H9 (cell line): ENCODE measurements around the gene EPHA3. TPM values are rescaled to one million over a fixed set of nuclear protein-coding genes. Genes with fewer than 3 reads are reported as not detected.

Source experiments
- DNase-seq: peaks from one replicate; pipeline ENCODE4 v3.0.0-alpha.2; 2017
- H2AFZ ChIP-seq: one replicate; pipeline ENCODE4 v1.6.1; 2013; ENCODE audit warnings: mild to moderate bottlenecking, low read length, control low read depth, moderate library complexity
- H2AK5ac ChIP-seq: 2 replicates; pipeline ENCODE4 v1.6.1; 2013; ENCODE audit warnings: low read length, control low read depth, mixed read lengths; ENCODE audit not compliant: insufficient read length
- H2BK120ac ChIP-seq: one replicate; pipeline ENCODE4 v1.6.1; 2013; ENCODE audit warnings: low read depth, mild to moderate bottlenecking, low read length, control low read depth, inconsistent platforms; ENCODE audit not compliant: poor library complexity, severe bottlenecking
- H2BK12ac ChIP-seq: 2 replicates; pipeline ENCODE4 v1.6.1; 2013; ENCODE audit warnings: low read length, control low read depth, mixed read lengths, low read depth; ENCODE audit not compliant: insufficient read length
- H2BK15ac ChIP-seq: 2 replicates; pipeline ENCODE4 v1.6.1; 2013; ENCODE audit warnings: low read depth, low read length, control low read depth
- H2BK20ac ChIP-seq: one replicate; pipeline ENCODE4 v1.6.1; 2013; ENCODE audit warnings: low read depth, mild to moderate bottlenecking, low read length, control low read depth, inconsistent platforms; ENCODE audit not compliant: poor library complexity, severe bottlenecking
- H2BK5ac ChIP-seq: 2 replicates; pipeline ENCODE4 v1.6.1; 2013; ENCODE audit warnings: low read length, control low read depth, mixed read lengths; ENCODE audit not compliant: insufficient read length
- H3K14ac ChIP-seq: 2 replicates; pipeline ENCODE4 v1.6.1; 2013; ENCODE audit warnings: low read length, control low read depth; ENCODE audit not compliant: insufficient read depth
- H3K18ac ChIP-seq: 2 replicates; pipeline ENCODE4 v1.6.1; 2013; ENCODE audit warnings: low read depth, mild to moderate bottlenecking, mixed read lengths, low read length, control low read depth; ENCODE audit not compliant: insufficient read length
- H3K23ac ChIP-seq: 2 replicates; pipeline ENCODE4 v1.6.1; 2013; ENCODE audit warnings: low read length, control low read depth, mixed read lengths, low read depth; ENCODE audit not compliant: insufficient read length
- H3K23me2 ChIP-seq: 2 replicates; pipeline ENCODE4 v1.6.1; 2013; ENCODE audit warnings: low read depth, mild to moderate bottlenecking, mixed read lengths, low read length, control low read depth; ENCODE audit not compliant: insufficient read length, poor library complexity, severe bottlenecking
- H3K27ac ChIP-seq: 2 replicates; pipeline ENCODE4 v1.5.1; 2013; ENCODE audit warnings: low read length, control low read depth, mixed read lengths, low read depth; ENCODE audit not compliant: insufficient read length
- H3K27me3 ChIP-seq: 2 replicates; pipeline ENCODE4 v1.6.1; 2013; ENCODE audit warnings: low read length, control low read depth, inconsistent platforms; ENCODE audit not compliant: insufficient read depth
- H3K4ac ChIP-seq: 2 replicates; pipeline ENCODE4 v1.6.1; 2013; ENCODE audit warnings: low read depth, mild to moderate bottlenecking, control low read depth, inconsistent platforms, low read length, moderate library complexity
- H3K4me1 ChIP-seq: 2 replicates; pipeline ENCODE4 v1.6.1; 2013; ENCODE audit warnings: low read length, control low read depth, inconsistent platforms; ENCODE audit not compliant: insufficient read depth
- H3K4me2 ChIP-seq: 2 replicates; pipeline ENCODE4 v1.6.1; 2013; ENCODE audit warnings: low read length, control low read depth, mixed read lengths; ENCODE audit not compliant: insufficient read length, insufficient read depth
- H3K56ac ChIP-seq: 2 replicates; pipeline ENCODE4 v1.6.1; 2013; ENCODE audit warnings: low read depth, mild to moderate bottlenecking, mixed read lengths, low read length, control low read depth; ENCODE audit not compliant: insufficient read length
- H3K79me1 ChIP-seq: 2 replicates; pipeline ENCODE4 v1.6.1; 2013; ENCODE audit warnings: low read depth, mild to moderate bottlenecking, moderate library complexity, low read length, control low read depth, inconsistent platforms; ENCODE audit not compliant: insufficient read depth, poor library complexity, severe bottlenecking
- H3K79me2 ChIP-seq: 2 replicates; pipeline ENCODE4 v1.6.1; 2013; ENCODE audit warnings: low read length, control low read depth, inconsistent platforms; ENCODE audit not compliant: insufficient read depth
- H3K9ac ChIP-seq: 2 replicates; pipeline ENCODE4 v1.6.1; 2013; ENCODE audit warnings: low read length, control low read depth, mixed read lengths; ENCODE audit not compliant: insufficient read length; ENCODE audit errors: extremely low read depth
- H3K9me3 ChIP-seq: one replicate; pipeline ENCODE4 v1.6.1; 2013; ENCODE audit warnings: low read depth, low read length, inconsistent platforms; ENCODE audit not compliant: control insufficient read depth
- H3T11ph ChIP-seq: one replicate; pipeline ENCODE4 v1.6.1; 2013; ENCODE audit warnings: mild to moderate bottlenecking, low read length, control low read depth, inconsistent platforms
- H4K20me1 ChIP-seq: one replicate; pipeline ENCODE4 v1.6.1; 2013; ENCODE audit not compliant: control insufficient read depth, insufficient read length, insufficient read depth
- H4K5ac ChIP-seq: 2 replicates; pipeline ENCODE4 v1.6.1; 2013; ENCODE audit warnings: low read depth, mild to moderate bottlenecking, mixed read lengths, low read length, control low read depth; ENCODE audit not compliant: insufficient read length
- H4K8ac ChIP-seq: replicated peaks from 2 replicates; pipeline ENCODE4 v1.6.1; 2013; ENCODE audit warnings: low read length, control low read depth, mixed read lengths, low read depth; ENCODE audit not compliant: insufficient read length
- H4K91ac ChIP-seq: 2 replicates; pipeline ENCODE4 v1.6.1; 2013; ENCODE audit warnings: low read depth, mild to moderate bottlenecking, moderate library complexity, mixed read lengths, low read length, control low read depth; ENCODE audit not compliant: insufficient read length
- H3K27ac Mint-ChIP-seq, 3 experiments: 2 replicates in 2 of 3; 3 replicates in 1 of 3; pipeline ENCODE4 v1.8.0; 2020 to 2021; ENCODE audit warnings: mixed read lengths in 3 of 3, mild to moderate bottlenecking in 1 of 3, moderate library complexity in 1 of 3
- H3K27me3 Mint-ChIP-seq: 2 replicates; pipeline ENCODE4 v1.8.0; 2021; ENCODE audit warnings: low read depth, mild to moderate bottlenecking, moderate library complexity, mixed read lengths
- H3K36me3 Mint-ChIP-seq, 3 experiments: 2 replicates in 2 of 3; 3 replicates in 1 of 3; pipeline ENCODE4 v1.8.0; 2020 to 2021; ENCODE audit warnings: low read depth in 3 of 3, mixed read lengths in 3 of 3; ENCODE audit not compliant: insufficient read depth in 1 of 3
- H3K4me1 Mint-ChIP-seq, 2 experiments: 2 replicates each; pipeline ENCODE4 v1.8.0; 2020; ENCODE audit warnings: mixed read lengths in 2 of 2
- H3K4me3 Mint-ChIP-seq, 2 experiments: 2 replicates in 1 of 2; 3 replicates in 1 of 2; pipeline ENCODE4 v1.8.0; 2020 to 2021; ENCODE audit warnings: mild to moderate bottlenecking in 2 of 2, mixed read lengths in 2 of 2, moderate library complexity in 1 of 2
- H3K9me3 Mint-ChIP-seq, 2 experiments: 2 replicates in 1 of 2; 3 replicates in 1 of 2; pipeline ENCODE4 v1.8.0; 2020; ENCODE audit warnings: mild to moderate bottlenecking in 2 of 2, mixed read lengths in 2 of 2, moderate library complexity in 1 of 2
- WGBS: extraction: QIAGEN DNeasy Blood & Tissue Kit; methylation state at CpG from one replicate; pipeline ENCODE4 v1.1.7; 2013; ENCODE audit warnings: missing lambda C conversion rate, low lambda C conversion rate, mixed read lengths; ENCODE audit not compliant: insufficient read length; ENCODE audit errors: extremely low coverage; 5-methylcytosine and 5-hydroxymethylcytosine counted together
- total RNA-seq: library from RNA; stranded (reverse); gene quantifications from 2 replicates; pipeline ENCODE4 v1.2.1, GENCODE V29; 2021
- TF ChIP-seq, protein P1 (sequence below): fragments of 200-600 bp; sonication (generic); conservative IDR thresholded peaks from 3 replicates; pipeline ENCODE4 v1.8.0; 2021; ENCODE audit warnings: antibody characterized with exemption, mild to moderate bottlenecking

EPHA3 gene
- total RNA-seq, 1 experiment from 2014 or later = 0.66 TPM

DNA sequence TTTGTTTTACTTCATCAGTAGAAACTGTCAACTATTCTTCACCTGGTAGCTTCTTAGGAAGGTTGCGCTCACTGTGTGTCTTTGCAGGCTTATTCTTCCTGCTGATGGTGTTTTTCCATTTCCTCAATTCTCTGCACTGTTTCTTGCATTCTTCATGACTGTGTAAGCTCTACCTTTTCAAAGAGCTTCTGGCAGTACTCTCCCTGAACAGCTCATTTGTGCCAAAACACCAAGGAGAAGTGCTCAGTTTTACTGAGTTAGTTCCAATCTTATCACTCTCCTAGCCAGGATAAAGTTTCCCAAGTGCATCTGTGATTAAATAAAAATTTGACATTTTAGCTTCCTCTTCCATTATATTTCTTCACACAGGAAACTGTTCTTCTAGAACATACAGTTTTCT, 339.8 kb downstream of the EPHA3 start:
- TF ChIP-seq, protein P1, sequence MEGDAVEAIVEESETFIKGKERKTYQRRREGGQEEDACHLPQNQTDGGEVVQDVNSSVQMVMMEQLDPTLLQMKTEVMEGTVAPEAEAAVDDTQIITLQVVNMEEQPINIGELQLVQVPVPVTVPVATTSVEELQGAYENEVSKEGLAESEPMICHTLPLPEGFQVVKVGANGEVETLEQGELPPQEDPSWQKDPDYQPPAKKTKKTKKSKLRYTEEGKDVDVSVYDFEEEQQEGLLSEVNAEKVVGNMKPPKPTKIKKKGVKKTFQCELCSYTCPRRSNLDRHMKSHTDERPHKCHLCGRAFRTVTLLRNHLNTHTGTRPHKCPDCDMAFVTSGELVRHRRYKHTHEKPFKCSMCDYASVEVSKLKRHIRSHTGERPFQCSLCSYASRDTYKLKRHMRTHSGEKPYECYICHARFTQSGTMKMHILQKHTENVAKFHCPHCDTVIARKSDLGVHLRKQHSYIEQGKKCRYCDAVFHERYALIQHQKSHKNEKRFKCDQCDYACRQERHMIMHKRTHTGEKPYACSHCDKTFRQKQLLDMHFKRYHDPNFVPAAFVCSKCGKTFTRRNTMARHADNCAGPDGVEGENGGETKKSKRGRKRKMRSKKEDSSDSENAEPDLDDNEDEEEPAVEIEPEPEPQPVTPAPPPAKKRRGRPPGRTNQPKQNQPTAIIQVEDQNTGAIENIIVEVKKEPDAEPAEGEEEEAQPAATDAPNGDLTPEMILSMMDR = no peak
- Histone ChIP-seq H2BK15ac (no peak overlapping the region), H3K56ac (no peak overlapping the region), H2BK5ac (no peak overlapping the region), H3T11ph (no peak overlapping the region), H3K14ac (no peak overlapping the region), H3K23ac (no peak overlapping the region), H3K9me3 (no peaks in the 10 kb centered on the region), H3K79me1 (no peaks in the 10 kb centered on the region), H4K20me1 (no peaks in the 10 kb centered on the region), H3K79me2 (no peaks in the 10 kb centered on the region), H2AFZ (no peak overlapping the region), H2BK12ac (no peak overlapping the region), H3K4me2 (no peak overlapping the region), H2BK120ac (no peak overlapping the region), H3K27ac (no peak overlapping the region), H2BK20ac (no peak overlapping the region), H4K8ac (no peak overlapping the region), H3K23me2 (no peaks in the 10 kb centered on the region), H3K9ac (no peak overlapping the region), H3K4ac (no peak overlapping the region), H3K4me1 (no peaks in the 10 kb centered on the region), H3K18ac (no peak overlapping the region), H4K91ac (no peak overlapping the region), H3K27me3 (no peaks in the 10 kb centered on the region), H2AK5ac (no peak overlapping the region), H4K5ac (no peak overlapping the region)
- DNase-seq = no peak
- no CpG with 5 or more reads among the region's 1 CpG for WGBS
- no peaks in the 10 kb centered on the region; a peak in 1 of 4 replicates for H3K4me1 Mint-ChIP-seq
- H3K9me3 Mint-ChIP-seq = no peaks in the 10 kb centered on the region
- H3K36me3 Mint-ChIP-seq = no peaks in the 10 kb centered on the region
- H3K27ac Mint-ChIP-seq = no peak overlapping the region
- no peak overlapping the region for H3K4me3 Mint-ChIP-seq
- H3K27me3 Mint-ChIP-seq = no peaks in the 10 kb centered on the region
